Limb (tissue), 2 donors: ENCODE results near the gene ZNF737.
A peak's percentile ranks its signal among the peaks of the same experiment; 100 is the strongest.
"Not testable (repeated sequence)": the region's sequence is repeated elsewhere in the genome, so short reads cannot be mapped to it uniquely, and the experiment has no call there.

ENCODE experiments used
- DNase-seq, 2 donors: peaks; one replicate each; pipeline ENCODE4 v3.0.0-alpha.2; 2016; ENCODE audit errors: extremely low spot score in 2 of 2

Gene ZNF737

GRCh38 chr19:20565321-20566018 is at the start of gene ZNF737:
Gene ZNF737, minus strand, starts transcription at chr19:20565781. Its CDS starts 141 bp downstream, at chr19:20565640.
- DNase-seq: peak; percentile 94 to 96

GRCh38 chr19:20614971-20615370 is 49.4 kb upstream of the ZNF737 start:
- DNase-seq: not testable (repeated sequence)

- no peak for DNase-seq
These were observed 47.2 kb upstream of the ZNF737 start for GRCh38 chr19:20612711-20613316.

DNA sequence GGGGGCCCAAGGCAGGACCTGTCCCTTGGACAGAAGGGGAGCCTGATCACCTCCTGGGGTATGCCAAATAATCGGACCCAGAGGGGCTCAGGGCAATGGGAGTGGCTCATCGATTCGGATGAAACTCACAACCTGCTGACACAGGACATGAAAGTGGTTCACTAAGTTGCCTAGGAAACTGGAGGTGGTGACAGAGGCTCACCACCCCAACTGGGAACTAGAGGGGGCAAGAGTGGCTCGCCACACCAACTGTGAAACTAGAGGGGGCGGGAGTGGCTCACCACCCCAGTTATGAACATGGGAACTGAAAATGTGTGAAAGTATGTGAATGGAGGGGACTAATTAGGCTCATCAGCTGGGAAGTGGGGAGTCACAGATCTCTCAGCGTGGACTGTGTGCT is 46.3 kb upstream of the ZNF737 start:
- no peak for DNase-seq

DNA sequence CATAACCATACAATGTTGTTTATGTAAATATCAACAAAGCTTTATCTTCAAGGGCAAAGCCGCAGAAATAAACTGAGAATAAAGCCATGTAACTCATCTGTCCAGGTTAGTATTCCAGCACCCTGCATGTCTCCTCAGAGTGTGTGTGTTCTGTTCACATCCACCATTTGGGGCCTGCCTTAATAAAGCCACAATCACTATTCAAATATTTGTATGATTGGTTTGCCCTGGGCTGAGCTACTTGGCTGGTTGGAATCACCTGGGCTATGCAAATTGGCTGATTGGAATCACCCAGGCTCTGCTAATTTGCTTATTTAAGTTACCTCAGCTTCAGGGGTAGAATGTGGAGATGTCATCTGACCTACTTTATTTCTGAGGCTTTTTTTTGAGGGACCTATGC is 42.4 kb upstream of the ZNF737 start:
- no peak for DNase-seq

GRCh38 chr19:20558571-20558970 is 7.0 kb downstream of the ZNF737 start:
- DNase-seq: no peak

DNA sequence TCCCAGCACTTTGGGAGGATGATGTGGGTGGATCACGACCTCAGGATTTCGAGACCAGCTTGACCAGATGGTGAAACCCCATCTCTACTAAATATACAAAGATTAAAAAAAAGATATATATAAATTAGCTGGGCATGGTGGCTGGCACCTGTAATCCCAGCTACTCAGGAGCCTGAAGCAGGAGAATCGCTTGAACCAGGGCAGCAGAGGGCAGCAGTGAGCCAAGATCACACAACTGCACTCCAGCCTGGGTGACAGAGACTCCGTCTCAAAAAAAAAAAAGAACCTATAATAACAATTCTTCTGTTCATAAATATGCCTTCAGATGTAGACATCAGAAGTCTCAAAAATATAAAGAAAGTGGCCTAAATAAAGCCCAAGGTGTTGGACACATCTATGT is 7.6 kb downstream of the ZNF737 start:
- no peak for DNase-seq

DNA sequence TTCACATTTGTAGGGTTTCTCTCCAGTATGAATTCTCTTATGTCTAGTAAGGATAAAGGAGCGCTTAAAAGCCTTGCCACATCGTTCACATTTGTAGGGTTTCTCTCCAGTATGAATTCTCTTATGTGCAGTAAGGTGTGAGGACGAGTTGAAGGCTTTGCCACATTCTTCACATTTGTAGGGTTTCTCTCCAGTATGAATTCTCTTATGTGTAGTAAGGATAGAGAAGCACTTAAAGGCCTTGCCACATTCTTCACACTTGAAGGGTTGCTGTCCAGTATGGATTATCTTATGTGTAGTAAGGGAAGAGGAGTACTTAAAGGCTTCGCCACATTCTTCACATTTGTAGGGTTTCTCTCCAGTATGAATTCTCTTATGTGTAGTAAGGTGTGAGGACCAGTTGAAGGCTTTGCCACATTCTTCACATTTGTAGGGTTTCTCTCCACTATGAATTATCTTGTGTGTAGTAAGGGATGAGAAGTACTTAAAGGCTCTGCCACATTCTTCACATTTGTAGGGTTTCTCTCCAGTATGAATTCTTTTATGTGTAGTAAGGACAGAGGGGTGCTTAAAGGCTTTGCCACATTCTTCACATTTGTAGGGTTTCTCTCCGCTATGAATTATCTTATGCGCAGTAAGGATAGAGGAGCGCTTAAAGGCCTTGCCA is 20.8 kb downstream of the ZNF737 start:
- DNase-seq: not testable (repeated sequence)

- DNase-seq: not testable (repeated sequence)
These were observed 35.3 kb downstream of the ZNF737 start for GRCh38 chr19:20530303-20530702.

DNA sequence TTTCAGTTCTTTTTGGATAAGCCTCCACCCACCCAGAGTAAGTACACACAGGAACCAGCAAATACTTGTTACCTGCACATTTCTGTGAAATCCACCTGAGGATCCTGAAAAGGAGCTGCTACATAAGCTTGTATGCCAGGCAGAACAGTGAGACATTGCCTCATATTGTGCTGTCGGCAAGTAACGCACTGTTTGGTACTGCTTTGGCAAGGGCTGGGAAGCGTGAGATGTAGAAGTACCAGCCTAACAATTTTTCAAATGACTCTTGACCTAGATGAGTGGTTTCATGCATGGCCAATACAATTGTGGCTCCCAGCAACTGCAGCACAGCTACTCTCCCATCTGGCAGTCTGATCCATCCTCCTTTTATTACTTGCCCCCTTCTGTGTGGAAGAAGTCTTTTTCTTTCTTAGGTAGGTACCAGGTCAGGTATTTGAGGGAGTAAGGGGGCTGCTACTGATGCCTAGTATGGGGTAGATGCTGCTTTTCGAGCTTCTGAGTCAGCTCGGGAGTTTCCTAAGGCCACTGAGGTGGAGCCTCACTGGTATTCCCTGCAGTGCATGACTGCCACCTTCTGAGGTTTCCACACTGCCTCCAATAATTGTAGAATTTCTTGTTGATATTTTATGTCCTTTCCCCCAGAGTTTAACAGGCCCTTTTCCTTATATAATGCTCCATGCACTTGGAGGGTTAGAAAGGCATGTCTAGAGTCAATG is 52.2 kb downstream of the ZNF737 start:
- no peak for DNase-seq

DNA sequence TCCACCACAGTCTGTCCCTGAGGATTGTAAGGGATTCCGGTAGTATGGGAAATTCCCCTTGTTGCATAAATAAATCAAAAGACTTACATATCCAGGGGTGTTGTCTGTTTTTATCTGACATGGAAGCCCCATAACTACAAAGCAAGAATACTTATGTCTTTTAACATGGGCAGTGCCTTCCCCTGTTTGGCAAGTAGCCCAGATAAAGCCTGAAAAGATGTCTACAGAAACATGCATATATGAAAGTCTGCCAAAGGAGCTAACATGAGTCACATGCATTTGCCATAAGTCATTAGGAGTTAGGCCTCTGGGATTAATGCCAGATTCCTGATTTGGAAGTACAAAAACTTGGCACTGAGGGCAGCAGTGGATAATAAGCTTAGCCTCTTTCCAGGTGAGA is 62.1 kb downstream of the ZNF737 start:
- peak in 1 of 2 donors; percentile 1 for DNase-seq
